K562 (cell line): ENCODE data around the gene JUNB. TPM values are rescaled to one million over a fixed set of nuclear protein-coding genes. Genes with fewer than 3 reads are reported as not detected.

Source experiments
- ATAC-seq: fragments of 200-7000 bp; cut with Tn5 transposase; 3 replicates; pipeline ENCODE4 v1.9.1; 2020; ENCODE audit warnings: moderate library complexity
- BruUV-seq: library from RNA; stranded (reverse); fragments of 400-500 nt; replicated peaks from 2 replicates; lab custom pipeline; 2021; lab: Mats Ljungman, UMichigan
- CTCF ChIA-PET: fragments of 300-600 bp; formaldehyde crosslinking; extraction: SDS; loops from one replicate; lab custom pipeline; 2021; ENCODE audit warnings: low intra/inter-chr PET ratio; lab: Yijun Ruan, JAX
- POLR2A ChIA-PET: fragments of 300-600, 350-650 bp; sonication (Branson Sonifier 250); formaldehyde crosslinking; extraction: SDS; loops from one replicate; lab custom pipeline; 2021; ENCODE audit warnings: antibody characterized with exemption, inconsistent platforms; lab: Yijun Ruan, JAX
- DNase-seq, 4 experiments: peaks; one replicate each; pipeline versions ENCODE4 v3.0.0 to v3.0.0-alpha.2; 2011 to 2018; ENCODE audit warnings: low spot score in 3 of 4, mixed read lengths in 3 of 4; ENCODE audit errors: extremely low read depth in 1 of 4
- FAIRE-seq: peaks from 2 replicates; lab custom pipeline; 2011; peaks lifted over from hg19 to GRCh38; lab: Jason Lieb, UNC
- H2AFZ ChIP-seq: 2 replicates; pipeline ENCODE4 v1.6.0; 2011; ENCODE audit warnings: low read depth, low read length, control low read depth, inconsistent platforms
- H3K27ac ChIP-seq: fragments of 200-600 bp; 3 replicates; pipeline ENCODE4 v1.8.0; 2011; ENCODE audit warnings: low read depth, mild to moderate bottlenecking, control low read depth, inconsistent platforms, low read length, moderate library complexity, mixed read lengths; ENCODE audit errors: extremely low read depth
- H3K27me3 ChIP-seq, 2 experiments: fragments of 300-600 bp in 1 of 2; 2 replicates in 1 of 2; 3 replicates in 1 of 2; pipeline versions ENCODE4 v1.6.0 to v1.8.0; 2011; ENCODE audit warnings: inconsistent platforms in 2 of 2, low read length in 2 of 2, mild to moderate bottlenecking in 1 of 2, mixed read lengths in 1 of 2, moderate library complexity in 1 of 2; ENCODE audit not compliant: control insufficient read depth in 2 of 2, insufficient read depth in 2 of 2
- H3K36me3 ChIP-seq: fragments of 300-600 bp; 3 replicates; pipeline ENCODE4 v1.8.0; 2011; ENCODE audit warnings: mild to moderate bottlenecking, low read length, inconsistent platforms; ENCODE audit not compliant: control insufficient read depth, insufficient read depth
- H3K4me1 ChIP-seq, 2 experiments: fragments of 200-600 bp in 1 of 2; replicated peaks in 1 of 2; 2 replicates in 1 of 2; 3 replicates in 1 of 2; pipeline versions ENCODE4 v1.5.1 to v1.8.0; 2011; ENCODE audit warnings: inconsistent platforms in 2 of 2, low read length in 2 of 2, mild to moderate bottlenecking in 1 of 2, mixed read lengths in 1 of 2, moderate library complexity in 1 of 2; ENCODE audit not compliant: control insufficient read depth in 2 of 2, insufficient read depth in 2 of 2
- H3K4me2 ChIP-seq: 2 replicates; pipeline ENCODE4 v1.6.1; 2011; ENCODE audit warnings: low read length, control low read depth, inconsistent platforms, mixed read lengths; ENCODE audit not compliant: insufficient read depth
- H3K4me3 ChIP-seq: fragments of 200-600 bp; sonication (generic), shearing (Covaris generic); 2 replicates; pipeline ENCODE4 v1.5.1; 2016; ENCODE audit warnings: control low read depth, inconsistent platforms
- H3K79me2 ChIP-seq: fragments of 200-600 bp; 3 replicates; pipeline ENCODE4 v1.8.0; 2011; ENCODE audit warnings: low read length, inconsistent platforms; ENCODE audit not compliant: control insufficient read depth, insufficient read depth
- H3K9ac ChIP-seq, 2 experiments: 2 replicates each; pipeline versions ENCODE4 v1.6.0 to v1.6.1; 2011; ENCODE audit warnings: low read depth in 2 of 2, low read length in 2 of 2, control low read depth in 1 of 2, inconsistent platforms in 1 of 2, mild to moderate bottlenecking in 1 of 2, mixed read lengths in 1 of 2; ENCODE audit not compliant: insufficient read depth in 1 of 2
- H3K9me1 ChIP-seq: one replicate; pipeline ENCODE4 v1.6.0; 2011; ENCODE audit warnings: inconsistent platforms, mild to moderate bottlenecking, low read length, moderate library complexity; ENCODE audit not compliant: control insufficient read depth, insufficient read depth
- H3K9me3 ChIP-seq: replicated peaks from 2 replicates; pipeline ENCODE4 v1.5.1; 2011; ENCODE audit warnings: low read depth, low read length, inconsistent platforms; ENCODE audit not compliant: control insufficient read depth, insufficient read depth
- H4K20me1 ChIP-seq: replicated peaks from 2 replicates; pipeline ENCODE4 v1.6.1; 2011; ENCODE audit warnings: low read length, inconsistent platforms, mixed read lengths; ENCODE audit not compliant: control insufficient read depth, insufficient read depth
- CBX5 ChIP-seq: IDR thresholded peaks from 2 replicates; pipeline ENCODE4 v1.6.1; 2014; ENCODE audit warnings: low read depth, borderline replicate concordance
- CHD1 ChIP-seq: fragments of 200-600 bp; sonication (generic); IDR thresholded peaks from one replicate; pipeline ENCODE4 v1.6.1; 2012; ENCODE audit warnings: mild to moderate bottlenecking, moderate library complexity, low read length, inconsistent platforms
- RB1 ChIP-seq: fragments of 450-650 bp; IDR thresholded peaks from 2 replicates; pipeline ENCODE4 v1.6.1; 2017; ENCODE audit warnings: low read depth, mild to moderate bottlenecking
- RFX5 ChIP-seq: IDR thresholded peaks from 2 replicates; pipeline ENCODE4 v1.6.1; 2011; ENCODE audit warnings: low read depth, mild to moderate bottlenecking, improper control_type of control experiment, low read length
- SAFB ChIP-seq: fragments of 200-400 bp; formaldehyde crosslinking; IDR thresholded peaks from 2 replicates; pipeline ENCODE4 v1.6.1; 2017; ENCODE audit warnings: low read depth, low read length, borderline replicate concordance
- THAP12 ChIP-seq: fragments of 250-450 bp; sonication (Bioruptor Pico); IDR thresholded peaks from 2 replicates; pipeline ENCODE4 v1.9.0; 2021; ENCODE audit warnings: mild to moderate bottlenecking, inconsistent platforms
- ZNF395 ChIP-seq: fragments of 200-800 bp; sonication (Bioruptor generic); IDR thresholded peaks from 2 replicates; pipeline ENCODE4 v1.6.1; 2017; ENCODE audit warnings: missing genetic modification characterization, missing compliant biosample characterization
- ZNF766 ChIP-seq: fragments of 200-800 bp; sonication (Bioruptor generic); conservative IDR thresholded peaks from 2 replicates; pipeline ENCODE4 v1.6.1; 2016; ENCODE audit warnings: missing genetic modification characterization, missing compliant biosample characterization
- WGBS: fragments of 100-300 bp; shearing (Covaris generic); methylation state at CpG from one replicate; pipeline ENCODE4 v1.1.6; 2016; ENCODE audit warnings: low coverage, mixed read lengths; ENCODE audit not compliant: insufficient coverage; ENCODE audit errors: missing lambda C conversion rate; 5-methylcytosine and 5-hydroxymethylcytosine counted together
- in situ Hi-C: fragments of 300-500 bp; cut with MboI; formaldehyde crosslinking; loops from 4 replicates; pipeline ENCODE4 v1.15.0; 2018; ENCODE audit warnings: inconsistent platforms, mixed read lengths
- intact Hi-C: fragments of 100-400 bp; cut with micrococcal nuclease; formaldehyde crosslinking; loops from 2 replicates; pipeline ENCODE4 v1.14.2; 2022
- polyA plus RNA-seq, 8 experiments: library from polyadenylated mRNA; depleted of rRNA in 4 of 8; stranded (reverse) in 5 of 8; unstranded in 3 of 8; fragments of >200 nt; fragmentation: Nextera tagmentation in 2 of 8; fragmentation: Illumina TruSeq in 1 of 8; extraction: Ambion mirVana in 2 of 8; extraction: Trizol in 1 of 8; gene quantifications; 2 replicates each; pipeline versions ENCODE4 v1.2.1 to v1.2.3, GENCODE V29; 2011 to 2014; ENCODE audit warnings: inconsistent platforms in 1 of 8, missing spikeins in 1 of 8
- total RNA-seq, 7 experiments: library from RNA; depleted of rRNA in 6 of 7; stranded (reverse); fragments of >200 nt in 6 of 7; fragmentation: Illumina TruSeq in 2 of 7; extraction: Trizol in 2 of 7; gene quantifications; 2 replicates each; pipeline versions ENCODE4 v1.2.1 to v1.2.3, GENCODE V29; 2011 to 2021; ENCODE audit warnings: low replicate concordance in 1 of 7

The JUNB gene
- total and polyA plus RNA-seq, 9 of the 15 experiments (the other 6 are each of a cell fraction or from before 2014, with no cell fraction given) = 0.23 to 88.1 (median 13.1) TPM

GRCh38 chr19:12752056-12752781 is 39.1 kb upstream of the JUNB start:
- in situ Hi-C loops = no loop called here
- no TSS peak for BruUV-seq
- CTCF ChIA-PET = no interaction called here
- TF ChIP-seq RFX5 (no peak), RB1 (no peak), ZNF395 (CRISPR knock-in tag) (no peak), CBX5 (no peak), THAP12 (no peak), ZNF766 (CRISPR knock-in tag) (no peak), CHD1 (no peak), SAFB (no peak)

More at GRCh38 chr19:12752056-12752781, 39.1 kb upstream of the JUNB start:
- no peaks in the 10 kb centered on the region for H4K20me1 ChIP-seq
- H3K4me1 ChIP-seq = peaks cover 0 to 30% of the 10 kb centered on the region in 2 experiments; a peak in 3 of 5 replicates
- intact Hi-C loops = no loop called here
- H3K9me1 ChIP-seq = no peaks in the 10 kb centered on the region
- ATAC-seq (no peak; the same call in 2 of the 3 replicates), DNase-seq (no peak), FAIRE-seq (no peak)
- H3K27ac ChIP-seq = no peak overlapping the region
- H3K9ac ChIP-seq = peak overlapping the region in 1 of 2 experiments; percentile 72; a peak in 1 of 4 replicates
- POLR2A ChIA-PET = interaction anchor here (0.6 to 1.9 kb wide), 9 partner anchors 9 to 766 kb away, joined by 3 to 5 read pairs (median 4); partner anchors contain the start of genes DHPS and TRIR
- H3K9me3 ChIP-seq = peaks cover 6% of the 10 kb centered on the region
- no peaks in the 10 kb centered on the region for H3K79me2 ChIP-seq
- WGBS = 2% methylated on average over 22 of the region's 23 CpGs
- peaks cover 10% of the 10 kb centered on the region; the same call in 1 of the 3 replicates for H3K36me3 ChIP-seq
- H3K27me3 ChIP-seq = peaks cover 20 to 36% of the 10 kb centered on the region in 2 experiments; a peak in 3 of 5 replicates
- H3K4me2 ChIP-seq = no peak overlapping the region
- H3K4me3 ChIP-seq = no peak overlapping the region
- H2AFZ ChIP-seq = no peak overlapping the region
